Common myeloid progenitor, CD34-positive (primary cell): ENCODE results near the gene SRRM3.

Source experiments
- CTCF ChIA-PET: fragments of 350-600 bp; sonication (Branson Sonifier 250); formaldehyde crosslinking; loops from one replicate; lab custom pipeline; 2021; ENCODE audit warnings: antibody characterized with exemption; lab: Charles Lee
- POLR2A ChIA-PET: fragments of 350-600 bp; sonication (Branson Sonifier 250); formaldehyde crosslinking; loops from one replicate; lab custom pipeline; 2021; ENCODE audit warnings: antibody characterized with exemption; lab: Charles Lee
- DNase-seq, 3 donors: peaks; one replicate each; pipeline versions ENCODE4 v3.0.0 to v3.0.0-alpha.2; 2013
- H3K27ac ChIP-seq, 2 experiments: 1 replicate in 1 of 2; 2 replicates in 1 of 2; pipeline ENCODE4 v1.7.0; 2013; ENCODE audit warnings: inconsistent platforms in 2 of 2, low read length in 2 of 2, mild to moderate bottlenecking in 2 of 2, low read depth in 1 of 2, moderate library complexity in 1 of 2; ENCODE audit not compliant: severe bottlenecking in 2 of 2, insufficient read depth in 1 of 2, poor library complexity in 1 of 2
- H3K27me3 ChIP-seq, 5 experiments: replicated peaks in 2 of 5; 1 replicate in 3 of 5; 2 replicates in 2 of 5; pipeline versions ENCODE4 v1.6.1 to v1.7.0; 2013; ENCODE audit warnings: low read length in 4 of 5, mild to moderate bottlenecking in 2 of 5, moderate library complexity in 2 of 5, inconsistent platforms in 1 of 5; ENCODE audit not compliant: insufficient read depth in 5 of 5, control insufficient read depth in 4 of 5
- H3K36me3 ChIP-seq, 4 experiments: 1 replicate in 2 of 4; 2 replicates in 2 of 4; pipeline versions ENCODE4 v1.6.1 to v1.7.0; 2013; ENCODE audit warnings: low read length in 3 of 4, control low read depth in 1 of 4, mild to moderate bottlenecking in 1 of 4; ENCODE audit not compliant: control insufficient read depth in 4 of 4, insufficient read depth in 4 of 4
- H3K4me1 ChIP-seq, 4 experiments: 1 replicate in 3 of 4; 2 replicates in 1 of 4; pipeline versions ENCODE4 v1.6.1 to v1.7.1; 2013; ENCODE audit warnings: low read length in 3 of 4, mild to moderate bottlenecking in 3 of 4, control low read depth in 1 of 4, inconsistent platforms in 1 of 4, moderate library complexity in 1 of 4; ENCODE audit not compliant: control insufficient read depth in 4 of 4, insufficient read depth in 4 of 4; ENCODE audit errors: control extremely low read depth in 1 of 4
- H3K4me3 ChIP-seq, 7 experiments: 1 replicate in 4 of 7; 2 replicates in 3 of 7; pipeline versions ENCODE4 v1.5.1 to v1.7.0; 2013; ENCODE audit warnings: mild to moderate bottlenecking in 7 of 7, low read length in 6 of 7, moderate library complexity in 6 of 7, inconsistent platforms in 2 of 7, low read depth in 2 of 7, control low read depth in 1 of 7; ENCODE audit not compliant: insufficient read depth in 4 of 7, control insufficient read depth in 1 of 7; ENCODE audit errors: extremely low read depth in 1 of 7
- H3K9me3 ChIP-seq, 5 experiments: 1 replicate in 4 of 5; 2 replicates in 1 of 5; pipeline versions ENCODE4 v1.6.1 to v1.7.1; 2013; ENCODE audit warnings: low read length in 4 of 5, mild to moderate bottlenecking in 2 of 5, inconsistent platforms in 1 of 5, low read depth in 1 of 5, moderate library complexity in 1 of 5; ENCODE audit not compliant: control insufficient read depth in 4 of 5, insufficient read depth in 2 of 5; ENCODE audit errors: control extremely low read depth in 1 of 5
- WGBS: methylation state at CpG from one replicate; pipeline ENCODE4 v1.1.5; 2013; ENCODE audit not compliant: insufficient coverage; 5-methylcytosine and 5-hydroxymethylcytosine counted together

Gene SRRM3

GRCh38 chr7:76191783-76192240 is 9.9 kb upstream of the SRRM3 start:
- POLR2A ChIA-PET = no interaction called here
- H3K27ac ChIP-seq = no peak overlapping the region
- H3K4me1 ChIP-seq = no peaks in the 10 kb centered on the region
- H3K9me3 ChIP-seq = peaks cover 0 to 4% (median 0%) of the 10 kb centered on the region in 5 experiments
- peak; percentile 6 to 50 (median 25) for DNase-seq
- no peaks in the 10 kb centered on the region for H3K36me3 ChIP-seq
- no peaks in the 10 kb centered on the region for H3K27me3 ChIP-seq
- CTCF ChIA-PET = interaction anchor here (0.8 to 1.6 kb wide), 2 partner anchors 9 kb away, joined by 4 to 7 read pairs; no protein-coding TSS in a partner anchor
- H3K4me3 ChIP-seq = no peak overlapping the region
- WGBS = 60% methylated on average over 3 of the region's 3 CpGs

- Histone ChIP-seq H3K4me3 (no peak overlapping the region), H3K9me3 (peaks cover 0 to 4% (median 0%) of the 10 kb centered on the region in 5 experiments), H3K36me3 (no peaks in the 10 kb centered on the region), H3K4me1 (no peaks in the 10 kb centered on the region), H3K27me3 (no peaks in the 10 kb centered on the region), H3K27ac (no peak overlapping the region)
- WGBS = 89% methylated on average over 3 of the region's 4 CpGs
- POLR2A ChIA-PET = no interaction called here
- DNase-seq = no peak
- CTCF ChIA-PET = interaction anchor here (1.0 to 1.6 kb wide), 4 partner anchors 10 to 69 kb away, joined by 3 to 7 read pairs (median 4); no protein-coding TSS in a partner anchor
These were observed 8.2 kb upstream of the SRRM3 start for GRCh38 chr7:76193466-76193865.

DNA sequence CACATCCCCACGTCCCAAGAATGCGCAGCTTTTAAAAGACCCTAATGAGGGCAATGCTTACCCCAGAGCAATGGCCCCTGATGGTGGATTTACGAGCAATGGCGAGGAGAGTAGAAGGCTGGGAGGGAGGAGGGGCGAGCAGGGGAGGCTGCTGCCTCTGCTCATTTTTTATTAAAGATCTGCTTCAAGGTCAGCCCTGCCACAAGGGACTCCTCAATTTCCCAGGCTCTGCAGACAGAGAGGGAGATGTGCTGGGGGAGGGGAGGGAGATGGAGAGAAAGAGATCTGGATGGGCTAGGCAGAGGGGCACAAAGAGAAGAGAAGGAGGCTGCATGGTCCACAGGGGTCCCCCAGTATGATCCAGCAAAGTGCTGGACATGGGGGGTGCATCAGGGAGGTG is 7.8 kb upstream of the SRRM3 start:
- Histone ChIP-seq H3K36me3 (no peaks in the 10 kb centered on the region), H3K27ac (no peak overlapping the region), H3K4me1 (no peaks in the 10 kb centered on the region), H3K9me3 (peaks cover 0 to 4% (median 0%) of the 10 kb centered on the region in 5 experiments), H3K27me3 (no peaks in the 10 kb centered on the region), H3K4me3 (no peak overlapping the region)
- no peak for DNase-seq
- 82% methylated on average over 4 of the region's 5 CpGs for WGBS
- POLR2A ChIA-PET = no interaction called here
- CTCF ChIA-PET = interaction anchor here (1.3 kb wide), 1 partner anchor 16 kb away, joined by 4 read pairs; no protein-coding TSS in a partner anchor

DNA sequence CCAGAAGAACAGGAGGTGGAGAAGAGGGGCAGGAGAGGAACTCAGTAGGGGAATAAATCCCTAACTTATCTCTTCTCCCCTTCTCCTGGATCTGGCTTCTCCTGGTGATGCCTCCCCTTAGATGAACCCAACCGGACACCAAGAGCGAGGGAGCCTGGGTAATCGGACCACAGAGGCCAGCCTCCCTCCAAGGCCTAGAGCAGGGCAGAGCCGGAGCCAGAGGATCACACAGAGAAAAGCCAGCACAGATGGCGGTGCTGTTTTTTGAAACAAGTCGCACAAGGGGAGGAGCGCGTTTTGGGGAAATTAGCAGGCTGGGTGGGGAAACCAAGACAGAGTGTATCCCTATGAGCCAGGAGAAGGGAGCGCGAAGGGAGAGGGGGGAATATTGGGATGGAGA is 4.9 kb upstream of the SRRM3 start:
- Histone ChIP-seq H3K27me3 (peaks cover 0 to 4% (median 0%) of the 10 kb centered on the region in 5 experiments), H3K9me3 (peaks cover 0 to 1% (median 0%) of the 10 kb centered on the region in 5 experiments), H3K4me3 (no peak overlapping the region), H3K36me3 (no peaks in the 10 kb centered on the region), H3K4me1 (peaks cover 0 to 4% (median under 1%) of the 10 kb centered on the region in 4 experiments), H3K27ac (no peak overlapping the region)
- ChIA-PET POLR2A (no interaction called here), CTCF (interaction anchor here (1.3 kb wide), 1 partner anchor 10 kb away, joined by 3 read pairs; no protein-coding TSS in a partner anchor)
- DNase-seq = no peak
- WGBS = 94% methylated on average over 10 of the region's 10 CpGs

DNA sequence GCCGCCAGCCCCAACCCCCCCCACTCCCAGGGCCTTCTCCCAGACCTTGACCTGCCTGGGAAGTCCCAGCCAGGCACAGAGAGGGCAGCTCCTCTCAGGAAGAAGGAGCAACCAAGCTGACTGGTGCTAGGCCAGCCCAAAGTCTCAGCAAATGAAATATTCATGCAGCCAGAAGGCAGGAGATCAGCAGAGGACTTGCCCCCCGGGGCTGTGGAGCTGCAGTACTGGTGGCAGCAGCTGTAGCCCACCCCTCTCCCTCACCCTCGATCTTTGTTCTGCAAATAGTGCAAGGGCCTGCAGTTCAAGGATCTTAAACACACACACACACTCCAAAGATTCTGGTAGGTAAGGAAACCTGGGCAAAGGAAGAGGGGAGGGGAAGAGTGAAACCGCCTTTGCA is 3.5 kb upstream of the SRRM3 start:
- Histone ChIP-seq H3K27ac (no peak overlapping the region), H3K9me3 (no peaks in the 10 kb centered on the region), H3K27me3 (peaks cover 0 to 8% (median 4%) of the 10 kb centered on the region in 5 experiments), H3K4me1 (peaks cover 0 to 9% (median 3%) of the 10 kb centered on the region in 4 experiments), H3K36me3 (no peaks in the 10 kb centered on the region), H3K4me3 (no peak overlapping the region)
- CTCF ChIA-PET = no interaction called here
- WGBS = 100% methylated on average over 1 of the region's 4 CpGs
- POLR2A ChIA-PET = no interaction called here
- DNase-seq = no peak

GRCh38 chr7:76202666-76203030 is 952 bp downstream of the SRRM3 start:
- no peak for DNase-seq
- CTCF ChIA-PET = interaction anchor here (0.8 to 2.6 kb wide), 8 partner anchors 8 to 157 kb away, joined by 3 to 10 read pairs (median 3); no protein-coding TSS in a partner anchor
- Histone ChIP-seq H3K4me3 (no peak overlapping the region), H3K36me3 (no peaks in the 10 kb centered on the region), H3K27me3 (peaks cover 0 to 29% (median 4%) of the 10 kb centered on the region in 5 experiments), H3K27ac (no peak overlapping the region), H3K9me3 (no peaks in the 10 kb centered on the region), H3K4me1 (peaks cover 0 to 9% (median 3%) of the 10 kb centered on the region in 4 experiments)
- POLR2A ChIA-PET = no interaction called here
- WGBS = 100% methylated on average over 1 of the region's 8 CpGs

DNA sequence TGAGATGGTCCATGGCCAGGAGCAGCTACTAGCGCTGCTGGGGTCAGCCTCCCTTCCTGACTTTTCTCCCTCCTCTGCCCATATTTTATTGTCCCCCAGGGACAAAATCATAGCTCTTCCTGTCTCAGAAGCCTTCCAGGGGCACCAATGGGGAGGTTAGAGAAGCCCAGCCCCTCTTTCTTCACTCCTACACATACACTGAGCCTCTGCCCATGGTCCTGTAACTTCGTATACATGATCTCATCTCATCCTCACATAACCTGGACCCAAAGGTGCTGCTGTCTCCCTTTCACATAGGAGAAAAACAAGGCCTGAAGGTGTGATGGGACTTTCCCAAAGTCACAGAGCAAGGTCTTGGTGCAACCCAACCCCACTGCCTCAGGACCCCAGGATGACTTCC is 2.5 kb downstream of the SRRM3 start:
- no peaks in the 10 kb centered on the region for H3K9me3 ChIP-seq
- no peak overlapping the region for H3K27ac ChIP-seq
- WGBS = 83% methylated on average over 2 of the region's 2 CpGs
- POLR2A ChIA-PET = no interaction called here
- no peak for DNase-seq
- peaks cover 0 to 29% (median 5%) of the 10 kb centered on the region in 5 experiments for H3K27me3 ChIP-seq
- CTCF ChIA-PET = interaction anchor here (1.7 to 2.6 kb wide), 3 partner anchors 22 to 156 kb away, joined by 3 to 10 read pairs (median 5); no protein-coding TSS in a partner anchor
- H3K4me1 ChIP-seq = peaks cover 0 to 9% (median 3%) of the 10 kb centered on the region in 4 experiments
- no peak overlapping the region for H3K4me3 ChIP-seq
- no peaks in the 10 kb centered on the region for H3K36me3 ChIP-seq
